ENCODE results near the gene CEL.

GRCh38 chr9:133112663-133113026 lies 50.9 kb downstream of the CEL start:
- TF ChIP-seq CTCF (IDR thresholded peaks at IDR 0.05; ENCODE audit: extremely low read depth in 1 of 2, insufficient read depth in 1 of 2, low read depth in 1 of 2, low read length in 2 of 2) (no peak), POLR2A (IDR thresholded peaks at IDR 0.05; ENCODE audit: low read depth, low read length) (no peak), EZH2 (IDR thresholded peaks at IDR 0.05; ENCODE audit: borderline replicate concordance, low read depth, low read length, severe bottlenecking) (no peak), POLR2AphosphoS5 (IDR thresholded peaks at IDR 0.05; ENCODE audit: insufficient read depth, low read depth, low read length) (no peak), JUN (IDR thresholded peaks at IDR 0.05; ENCODE audit: borderline replicate concordance, insufficient read depth, insufficient read length, low read depth) (no peak), MYC (IDR thresholded peaks at IDR 0.05; ENCODE audit: low read depth, low read length) (no peak)

All from endothelial cell of umbilical vein (primary cell).